Calu3 (cell line): ENCODE measurements around the gene TMEM108. TPM values are rescaled to one million over a fixed set of nuclear protein-coding genes. Genes with fewer than 3 reads are reported as not detected.

Experiments
- BruUV-seq: library from RNA; stranded (reverse); fragments of 400-500 nt; replicated peaks from 2 replicates; lab custom pipeline; 2021; lab: Mats Ljungman, UMichigan
- CTCF ChIA-PET: fragments of 300-600 bp; sonication (Branson Sonifier 250); formaldehyde crosslinking; loops from one replicate; lab custom pipeline; 2022; ENCODE audit warnings: antibody characterized with exemption; lab: Charles Lee
- DNase-seq: peaks from one replicate; pipeline ENCODE4 v3.0.0; 2022
- H3K27ac Mint-ChIP-seq: one replicate; pipeline ENCODE4 v1.8.0; 2022; ENCODE audit warnings: mixed read lengths; ENCODE audit not compliant: unreplicated experiment
- H3K27me3 Mint-ChIP-seq: one replicate; pipeline ENCODE4 v1.8.0; 2022; ENCODE audit warnings: mixed read lengths; ENCODE audit not compliant: unreplicated experiment
- H3K36me3 Mint-ChIP-seq: one replicate; pipeline ENCODE4 v1.8.0; 2022; ENCODE audit warnings: mild to moderate bottlenecking, moderate library complexity, mixed read lengths; ENCODE audit not compliant: insufficient read depth, unreplicated experiment
- H3K4me1 Mint-ChIP-seq: one replicate; pipeline ENCODE4 v1.8.0; 2022; ENCODE audit warnings: mild to moderate bottlenecking, low read depth, mixed read lengths; ENCODE audit not compliant: unreplicated experiment
- H3K4me3 Mint-ChIP-seq: one replicate; pipeline ENCODE4 v1.8.0; 2022; ENCODE audit warnings: mild to moderate bottlenecking, low read depth, moderate library complexity, mixed read lengths; ENCODE audit not compliant: unreplicated experiment
- H3K9me3 Mint-ChIP-seq: one replicate; pipeline ENCODE4 v1.8.0; 2022; ENCODE audit warnings: low read depth, mixed read lengths; ENCODE audit not compliant: unreplicated experiment
- CTCF ChIP-seq: fragments of 200-600 bp; IDR thresholded peaks from one replicate; pipeline ENCODE4 v1.8.0; 2022; ENCODE audit warnings: antibody characterized with exemption; ENCODE audit not compliant: unreplicated experiment
- intact Hi-C: fragments of 100-400 bp; cut with micrococcal nuclease; formaldehyde crosslinking; loops from one replicate; pipeline ENCODE4 v1.10.0; 2022; ENCODE audit not compliant: unreplicated experiment
- total RNA-seq: library from RNA; stranded (reverse); gene quantifications from 2 replicates; pipeline ENCODE4 v1.2.3, GENCODE V29; 2022

TMEM108 gene
- total RNA-seq, 1 experiment from 2014 or later: not detected

- H3K36me3 Mint-ChIP-seq: no peaks in the 10 kb centered on the region
- no peak overlapping the region for H3K4me3 Mint-ChIP-seq
- H3K9me3 Mint-ChIP-seq: no peaks in the 10 kb centered on the region
- intact Hi-C loops: no loop called here
- CTCF ChIA-PET: interaction anchor here (0.9 kb wide), 1 partner anchor 196 kb away, joined by 3 read pairs; no protein-coding TSS in a partner anchor
- DNase-seq: no peak
- peaks cover 50% of the 10 kb centered on the region for H3K27me3 Mint-ChIP-seq
- no peak for TF ChIP-seq CTCF
- no peaks in the 10 kb centered on the region for H3K4me1 Mint-ChIP-seq
- BruUV-seq: no TSS peak
- no peak overlapping the region for H3K27ac Mint-ChIP-seq
These were observed 199.2 kb downstream of the TMEM108 start for GRCh38 chr3:133237380-133237779.

- H3K27me3 Mint-ChIP-seq: peaks cover 57% of the 10 kb centered on the region
- H3K9me3 Mint-ChIP-seq: no peaks in the 10 kb centered on the region
- no peak for TF ChIP-seq CTCF
- no peaks in the 10 kb centered on the region for H3K4me1 Mint-ChIP-seq
- intact Hi-C loops: no loop called here
- no peaks in the 10 kb centered on the region for H3K36me3 Mint-ChIP-seq
- no TSS peak for BruUV-seq
- no peak for DNase-seq
- CTCF ChIA-PET: no interaction called here
- H3K4me3 Mint-ChIP-seq: no peak overlapping the region
- no peak overlapping the region for H3K27ac Mint-ChIP-seq
These were observed 199.8 kb downstream of the TMEM108 start for GRCh38 chr3:133238015-133238414.

GRCh38 chr3:133246119-133246518 lies 207.9 kb downstream of the TMEM108 start:
- Mint-ChIP-seq H3K27me3 (peaks cover 42% of the 10 kb centered on the region), H3K4me3 (no peak overlapping the region), H3K9me3 (no peaks in the 10 kb centered on the region), H3K27ac (no peak overlapping the region), H3K36me3 (no peaks in the 10 kb centered on the region), H3K4me1 (no peaks in the 10 kb centered on the region)
- no peak for DNase-seq
- BruUV-seq: no TSS peak
- TF ChIP-seq CTCF: no peak
- CTCF ChIA-PET: no interaction called here
- intact Hi-C loops: no loop called here

- BruUV-seq: no TSS peak
- CTCF ChIA-PET: no interaction called here
- H3K4me1 Mint-ChIP-seq: no peaks in the 10 kb centered on the region
- no peaks in the 10 kb centered on the region for H3K36me3 Mint-ChIP-seq
- DNase-seq: no peak
- intact Hi-C loops: no loop called here
- peaks cover 36% of the 10 kb centered on the region for H3K27me3 Mint-ChIP-seq
- H3K9me3 Mint-ChIP-seq: no peaks in the 10 kb centered on the region
- no peak overlapping the region for H3K4me3 Mint-ChIP-seq
- TF ChIP-seq CTCF: no peak
- no peak overlapping the region for H3K27ac Mint-ChIP-seq
These were observed 208.6 kb downstream of the TMEM108 start for GRCh38 chr3:133246773-133247172.
